PC-9 (cell line): ENCODE measurements around the gene TMEM117.

Experiments used
- EZH2 ChIP-seq: fragments of 200-600 bp; sonication (generic); IDR thresholded peaks from 2 replicates; pipeline ENCODE4 v1.8.0; 2017; ENCODE audit warnings: antibody characterized with exemption, low read depth
- TF ChIP-seq, protein P1 (sequence below): fragments of 200-600 bp; sonication (generic); conservative IDR thresholded peaks from 2 replicates; pipeline ENCODE4 v1.6.1; 2017; ENCODE audit warnings: mixed run types, antibody characterized with exemption, mild to moderate bottlenecking, moderate library complexity

DNA sequence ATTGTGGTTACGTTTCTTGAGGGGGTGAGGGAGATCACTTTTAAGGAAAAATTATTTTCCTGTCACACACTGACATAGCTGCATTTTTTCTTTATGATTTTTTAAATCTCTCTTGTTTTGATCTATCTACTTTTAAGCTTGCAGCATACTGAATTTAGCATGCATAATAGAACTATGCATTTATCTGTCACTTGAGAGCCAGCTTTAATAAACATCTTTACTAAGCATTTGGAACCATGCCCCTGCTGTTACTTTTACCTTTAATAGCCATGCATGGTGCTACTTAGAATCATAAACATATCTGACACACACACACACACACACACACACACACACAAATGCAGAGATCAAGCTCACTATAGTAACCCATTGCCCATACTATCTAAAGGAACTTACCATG, 554.0 kb downstream of the TMEM117 start:
- TF ChIP-seq, protein P1, sequence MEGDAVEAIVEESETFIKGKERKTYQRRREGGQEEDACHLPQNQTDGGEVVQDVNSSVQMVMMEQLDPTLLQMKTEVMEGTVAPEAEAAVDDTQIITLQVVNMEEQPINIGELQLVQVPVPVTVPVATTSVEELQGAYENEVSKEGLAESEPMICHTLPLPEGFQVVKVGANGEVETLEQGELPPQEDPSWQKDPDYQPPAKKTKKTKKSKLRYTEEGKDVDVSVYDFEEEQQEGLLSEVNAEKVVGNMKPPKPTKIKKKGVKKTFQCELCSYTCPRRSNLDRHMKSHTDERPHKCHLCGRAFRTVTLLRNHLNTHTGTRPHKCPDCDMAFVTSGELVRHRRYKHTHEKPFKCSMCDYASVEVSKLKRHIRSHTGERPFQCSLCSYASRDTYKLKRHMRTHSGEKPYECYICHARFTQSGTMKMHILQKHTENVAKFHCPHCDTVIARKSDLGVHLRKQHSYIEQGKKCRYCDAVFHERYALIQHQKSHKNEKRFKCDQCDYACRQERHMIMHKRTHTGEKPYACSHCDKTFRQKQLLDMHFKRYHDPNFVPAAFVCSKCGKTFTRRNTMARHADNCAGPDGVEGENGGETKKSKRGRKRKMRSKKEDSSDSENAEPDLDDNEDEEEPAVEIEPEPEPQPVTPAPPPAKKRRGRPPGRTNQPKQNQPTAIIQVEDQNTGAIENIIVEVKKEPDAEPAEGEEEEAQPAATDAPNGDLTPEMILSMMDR = no peak
- TF ChIP-seq EZH2 = no peak
